ENCODE data around the gene TPRX2.

- no peak for TF ChIP-seq CTCF (IDR thresholded peaks at IDR 0.05)
- TF ChIP-seq EZH2 (IDR thresholded peaks at IDR 0.05; ENCODE audit: borderline replicate concordance, insufficient read depth, low read depth, low read length, poor library complexity, severe bottlenecking), result no peak
These were observed 33.1 kb downstream of the TPRX2 start for GRCh38 chr19:47891923-47892666.
